Neural cell (in vitro differentiated cells): ENCODE data around the gene METRN. TPM values are rescaled to one million over a fixed set of nuclear protein-coding genes. Genes with fewer than 3 reads are reported as not detected.

Source experiments
- H2AFZ ChIP-seq: fragments of 200-600, 300-800 bp; sonication (generic), shearing (Covaris generic); 2 replicates; pipeline ENCODE4 v1.6.0; 2014; ENCODE audit warnings: low read depth, mild to moderate bottlenecking, antibody characterized with exemption, low read length, moderate library complexity
- H3F3A ChIP-seq: fragments of 200-600 bp; shearing (Covaris generic); 2 replicates; pipeline ENCODE4 v1.6.1; 2016; ENCODE audit warnings: mild to moderate bottlenecking, moderate library complexity, mixed read lengths, antibody characterized with exemption, low read length; ENCODE audit not compliant: insufficient read depth, poor library complexity, severe bottlenecking
- H3K27ac ChIP-seq: fragments of 200-600, 300-800 bp; sonication (generic), shearing (Covaris generic); 2 replicates; pipeline ENCODE4 v1.5.1; 2014; ENCODE audit warnings: mild to moderate bottlenecking, low read length, moderate library complexity
- H3K27me3 ChIP-seq: fragments of 300-800, 200-600 bp; sonication (generic), shearing (Covaris generic); 2 replicates; pipeline ENCODE4 v1.6.0; 2014; ENCODE audit warnings: mild to moderate bottlenecking, low read depth, low read length, moderate library complexity; ENCODE audit not compliant: insufficient read depth
- H3K36me3 ChIP-seq: fragments of 300-800, 200-600 bp; sonication (generic), shearing (Covaris generic); 2 replicates; pipeline ENCODE4 v1.5.1; 2014; ENCODE audit warnings: mild to moderate bottlenecking, antibody characterized with exemption, low read length, moderate library complexity; ENCODE audit not compliant: insufficient read depth
- H3K4me2 ChIP-seq: fragments of 300-800, 200-600 bp; sonication (generic), shearing (Covaris generic); 2 replicates; pipeline ENCODE4 v1.6.0; 2014; ENCODE audit warnings: mild to moderate bottlenecking, low read length
- H3K4me3 ChIP-seq: fragments of 300-800, 200-600 bp; sonication (generic), shearing (Covaris generic); 2 replicates; pipeline ENCODE4 v1.5.1; 2014; ENCODE audit warnings: mild to moderate bottlenecking, low read length, moderate library complexity
- H3K79me2 ChIP-seq: fragments of 200-600 bp; shearing (Covaris generic); replicated peaks from 2 replicates; pipeline ENCODE4 v1.6.0; 2014; ENCODE audit warnings: mild to moderate bottlenecking, low read length, moderate library complexity; ENCODE audit not compliant: insufficient read depth
- H3K9ac ChIP-seq: fragments of 300-800, 200-600 bp; sonication (generic), shearing (Covaris generic); 2 replicates; pipeline ENCODE4 v1.6.1; 2016; ENCODE audit warnings: mild to moderate bottlenecking, low read length, mixed read lengths
- H3K9me2 ChIP-seq: fragments of 200-600 bp; shearing (Covaris generic); 2 replicates; pipeline ENCODE4 v1.6.1; 2016; ENCODE audit warnings: mild to moderate bottlenecking, low read length, mixed read lengths; ENCODE audit not compliant: insufficient read depth
- H3K9me3 ChIP-seq: fragments of 200-600, 300-800 bp; sonication (generic), shearing (Covaris generic); 2 replicates; pipeline ENCODE4 v1.6.1; 2016; ENCODE audit warnings: mild to moderate bottlenecking, mixed run types, low read length, moderate library complexity, mixed read lengths
- H4K20me1 ChIP-seq: fragments of 200-600 bp; shearing (Covaris generic); 2 replicates; pipeline ENCODE4 v1.6.1; 2016; ENCODE audit warnings: mild to moderate bottlenecking, mixed run types; ENCODE audit not compliant: insufficient read depth
- CTCF ChIP-seq: fragments of 450-650 bp; IDR thresholded peaks from 2 replicates; pipeline ENCODE4 v1.5.1; 2014; ENCODE audit warnings: antibody characterized with exemption, mild to moderate bottlenecking, moderate library complexity; ENCODE audit not compliant: poor library complexity, severe bottlenecking
- EP300 ChIP-seq: fragments of 450-650 bp; conservative IDR thresholded peaks from 2 replicates; pipeline ENCODE4 v1.6.1; 2014; ENCODE audit warnings: antibody characterized with exemption, mild to moderate bottlenecking, moderate library complexity; ENCODE audit not compliant: poor library complexity, severe bottlenecking
- EZH2 ChIP-seq: fragments of 200-600, 300-800 bp; shearing (Covaris generic), sonication (generic); IDR thresholded peaks from 2 replicates; pipeline ENCODE4 v1.6.1; 2014; ENCODE audit warnings: antibody characterized with exemption, low read length, borderline replicate concordance, mild to moderate bottlenecking; ENCODE audit not compliant: insufficient read depth, poor library complexity, severe bottlenecking
- MXI1 ChIP-seq: fragments of 450-650 bp; conservative IDR thresholded peaks from 2 replicates; pipeline ENCODE4 v1.6.1; 2014; ENCODE audit warnings: antibody characterized with exemption, mild to moderate bottlenecking; ENCODE audit not compliant: poor library complexity, severe bottlenecking
- POLR2AphosphoS5 ChIP-seq: IDR thresholded peaks from 2 replicates; pipeline ENCODE4 v1.6.1; 2012
- RAD21 ChIP-seq: fragments of 450-650 bp; conservative IDR thresholded peaks from 2 replicates; pipeline ENCODE4 v1.6.1; 2014; ENCODE audit warnings: antibody characterized with exemption, mild to moderate bottlenecking, moderate library complexity
- REST ChIP-seq: IDR thresholded peaks from 2 replicates; pipeline ENCODE4 v1.6.1; 2012; ENCODE audit warnings: borderline replicate concordance
- SMC3 ChIP-seq: fragments of 450-650 bp; conservative IDR thresholded peaks from 2 replicates; pipeline ENCODE4 v1.6.1; 2014; ENCODE audit warnings: antibody characterized with exemption, mild to moderate bottlenecking, moderate library complexity; ENCODE audit not compliant: poor library complexity
- TAF1 ChIP-seq: IDR thresholded peaks from 2 replicates; pipeline ENCODE4 v1.6.1; 2012; ENCODE audit warnings: low read depth
- polyA plus RNA-seq: library from polyadenylated mRNA; depleted of rRNA; stranded (reverse); fragments of >200 nt; gene quantifications from 2 replicates; pipeline ENCODE4 v1.2.3, GENCODE V29; 2014

The METRN gene
- polyA plus RNA-seq, 1 donor from 2014 or later, result 37.6 TPM

- Histone ChIP-seq H3K36me3 (no peaks in the 10 kb centered on the region), H3K4me3 (no peak overlapping the region), H3K4me2 (no peak overlapping the region), H3K9me2 (no peaks in the 10 kb centered on the region), H3K9ac (no peak overlapping the region), H2AFZ (no peak overlapping the region), H3K9me3 (no peaks in the 10 kb centered on the region), H3K27me3 (no peaks in the 10 kb centered on the region), H4K20me1 (no peaks in the 10 kb centered on the region), H3K79me2 (peaks cover 21% of the 10 kb centered on the region), H3K27ac (no peak overlapping the region), H3F3A (peaks cover 5% of the 10 kb centered on the region)
- TF ChIP-seq SMC3, result no peak
- no peak for TF ChIP-seq TAF1
These were observed 839 bp upstream of the METRN start for GRCh38 chr16:714079-714478.

- no peak overlapping the region for H2AFZ ChIP-seq
- H3K4me2 ChIP-seq, result peak overlapping the region; percentile 35
- H3K27me3 ChIP-seq, result no peaks in the 10 kb centered on the region
- peaks cover 4% of the 10 kb centered on the region for H3F3A ChIP-seq
- peak overlapping the region; percentile 51 for H3K9ac ChIP-seq
- no peaks in the 10 kb centered on the region for H4K20me1 ChIP-seq
- H3K36me3 ChIP-seq, result no peaks in the 10 kb centered on the region
- peak overlapping the region; percentile 58 for H3K27ac ChIP-seq
- H3K79me2 ChIP-seq, result peaks cover 21% of the 10 kb centered on the region
- TF ChIP-seq POLR2AphosphoS5, result no peak
- no peak for TF ChIP-seq REST
- peak; percentile 22 for TF ChIP-seq RAD21
- TF ChIP-seq CTCF, result peak; percentile 55
- H3K4me3 ChIP-seq, result peak overlapping the region; percentile 61
- no peaks in the 10 kb centered on the region for H3K9me3 ChIP-seq
- no peaks in the 10 kb centered on the region for H3K9me2 ChIP-seq
These were observed 720 bp downstream of the METRN start for GRCh38 chr16:715477-716199.

- Histone ChIP-seq H3K27ac (peak overlapping the region; percentile 58), H3K79me2 (peaks cover 17% of the 10 kb centered on the region), H3K4me3 (peak overlapping the region; percentile 60), H3K4me2 (peak overlapping the region; percentile 35), H3F3A (no peaks in the 10 kb centered on the region), H3K9ac (peak overlapping the region; percentile 51), H4K20me1 (no peaks in the 10 kb centered on the region), H3K9me2 (no peaks in the 10 kb centered on the region), H3K9me3 (no peaks in the 10 kb centered on the region), H3K27me3 (no peaks in the 10 kb centered on the region), H2AFZ (no peak overlapping the region), H3K36me3 (no peaks in the 10 kb centered on the region)
- TF ChIP-seq REST (no peak), EP300 (no peak), MXI1 (no peak), POLR2AphosphoS5 (no peak), TAF1 (no peak), SMC3 (no peak), CTCF (no peak), EZH2 (no peak), RAD21 (no peak)
These were observed 1.3 kb downstream of the METRN start for GRCh38 chr16:716200-716568.
